Brain microvascular endothelial cell (primary cell): ENCODE measurements around the gene NRCAM.

ENCODE experiments used
- DNase-seq: peaks from one replicate; pipeline ENCODE4 v3.0.0-alpha.2; 2020
- H3K27ac ChIP-seq: fragments of 250-450 bp; sonication (Bioruptor Pico); 2 replicates; pipeline ENCODE4 v1.5.1; 2020; ENCODE audit warnings: mild to moderate bottlenecking, moderate library complexity
- H3K27me3 ChIP-seq: fragments of 250-450 bp; sonication (Bioruptor Pico); replicated peaks from 2 replicates; pipeline ENCODE4 v1.5.1; 2020; ENCODE audit warnings: mild to moderate bottlenecking
- H3K36me3 ChIP-seq: fragments of 250-450 bp; sonication (Bioruptor Pico); replicated peaks from 2 replicates; pipeline ENCODE4 v1.5.1; 2020; ENCODE audit warnings: mild to moderate bottlenecking
- H3K4me3 ChIP-seq: 2 replicates; pipeline ENCODE4 v1.5.1; 2011; ENCODE audit warnings: low read depth, mild to moderate bottlenecking, control low read depth, low read length, moderate library complexity
- in situ Hi-C: cut with HindIII; loops from 2 replicates; pipeline ENCODE4 v1.10.0; 2017; ENCODE audit warnings: low sequenced_read_pairs, low pct_ligation_motif_present
- TF ChIP-seq, protein P1 (sequence below): IDR thresholded peaks from 2 replicates; pipeline ENCODE4 v1.5.1; 2011; ENCODE audit warnings: low read depth, mild to moderate bottlenecking, moderate library complexity, low read length, control low read depth, inconsistent platforms; ENCODE audit errors: missing control alignments

NRCAM gene

DNA sequence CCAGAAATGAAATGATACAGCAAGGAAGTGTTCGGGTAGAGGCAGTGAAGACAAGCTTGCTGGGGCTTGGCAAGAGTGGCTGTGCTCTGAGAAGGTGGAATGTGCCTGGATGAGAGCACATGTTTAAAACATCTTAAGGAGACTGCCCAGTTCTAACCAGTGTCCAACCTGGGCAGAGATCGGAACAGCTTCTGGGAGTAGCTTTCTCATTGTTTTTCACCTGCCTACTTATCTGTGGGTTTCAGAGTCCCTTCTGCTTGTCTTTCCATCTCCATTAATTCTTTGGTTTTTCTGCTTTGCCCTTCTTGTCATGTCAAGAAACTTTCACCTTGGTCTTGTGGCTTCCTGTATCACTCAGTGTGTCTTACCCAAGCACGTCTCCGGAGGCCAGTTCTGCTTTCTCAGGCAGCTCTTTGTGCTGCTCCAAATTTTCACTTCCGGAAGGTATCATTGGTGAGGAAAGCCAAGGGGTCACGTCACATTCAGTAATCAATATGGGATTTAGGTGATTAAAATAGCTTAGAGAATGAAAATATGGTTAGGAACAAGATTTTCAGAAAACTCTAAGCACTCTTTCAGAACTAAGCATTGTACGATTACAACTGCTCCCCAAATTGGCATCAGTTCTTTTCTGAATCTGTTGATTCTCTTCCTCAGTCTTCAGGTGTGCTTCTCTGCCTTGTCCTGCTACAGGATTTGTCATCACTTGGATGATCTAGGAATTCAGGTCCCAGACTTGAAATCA lies 320.6 kb downstream of the NRCAM start:
- Histone ChIP-seq H3K27me3 (no peaks in the 10 kb centered on the region), H3K27ac (no peak overlapping the region), H3K36me3 (no peaks in the 10 kb centered on the region), H3K4me3 (no peak overlapping the region)
- DNase-seq = no peak
- in situ Hi-C loops = loop anchor here (25.0 kb wide), 1 partner anchor 123 kb away; the partner anchor contains the start of gene LAMB1
- TF ChIP-seq, protein P1, sequence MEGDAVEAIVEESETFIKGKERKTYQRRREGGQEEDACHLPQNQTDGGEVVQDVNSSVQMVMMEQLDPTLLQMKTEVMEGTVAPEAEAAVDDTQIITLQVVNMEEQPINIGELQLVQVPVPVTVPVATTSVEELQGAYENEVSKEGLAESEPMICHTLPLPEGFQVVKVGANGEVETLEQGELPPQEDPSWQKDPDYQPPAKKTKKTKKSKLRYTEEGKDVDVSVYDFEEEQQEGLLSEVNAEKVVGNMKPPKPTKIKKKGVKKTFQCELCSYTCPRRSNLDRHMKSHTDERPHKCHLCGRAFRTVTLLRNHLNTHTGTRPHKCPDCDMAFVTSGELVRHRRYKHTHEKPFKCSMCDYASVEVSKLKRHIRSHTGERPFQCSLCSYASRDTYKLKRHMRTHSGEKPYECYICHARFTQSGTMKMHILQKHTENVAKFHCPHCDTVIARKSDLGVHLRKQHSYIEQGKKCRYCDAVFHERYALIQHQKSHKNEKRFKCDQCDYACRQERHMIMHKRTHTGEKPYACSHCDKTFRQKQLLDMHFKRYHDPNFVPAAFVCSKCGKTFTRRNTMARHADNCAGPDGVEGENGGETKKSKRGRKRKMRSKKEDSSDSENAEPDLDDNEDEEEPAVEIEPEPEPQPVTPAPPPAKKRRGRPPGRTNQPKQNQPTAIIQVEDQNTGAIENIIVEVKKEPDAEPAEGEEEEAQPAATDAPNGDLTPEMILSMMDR = no peak

DNA sequence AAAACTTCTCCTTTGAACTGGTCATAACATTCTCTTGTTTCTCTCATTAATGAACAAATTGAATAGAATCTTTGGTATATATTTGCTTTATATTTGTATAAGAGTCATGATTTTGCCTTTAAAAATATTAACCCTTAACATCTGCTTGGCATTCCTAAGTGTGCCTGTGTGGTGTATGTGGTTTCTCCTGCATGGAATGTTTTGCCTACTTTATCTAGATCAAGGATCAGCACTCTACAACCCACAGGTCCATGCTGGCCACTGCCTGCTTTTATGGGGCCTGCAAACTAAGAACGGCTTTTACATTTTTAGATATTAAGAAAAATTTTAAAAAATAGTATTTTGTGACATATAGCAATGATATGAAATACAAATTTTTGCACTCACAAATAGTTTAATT lies 321.8 kb downstream of the NRCAM start:
- in situ Hi-C loops = loop anchor here (25.0 kb wide), 1 partner anchor 122 kb away; the partner anchor contains the start of gene LAMB1
- H3K27ac ChIP-seq = no peak overlapping the region

DNA sequence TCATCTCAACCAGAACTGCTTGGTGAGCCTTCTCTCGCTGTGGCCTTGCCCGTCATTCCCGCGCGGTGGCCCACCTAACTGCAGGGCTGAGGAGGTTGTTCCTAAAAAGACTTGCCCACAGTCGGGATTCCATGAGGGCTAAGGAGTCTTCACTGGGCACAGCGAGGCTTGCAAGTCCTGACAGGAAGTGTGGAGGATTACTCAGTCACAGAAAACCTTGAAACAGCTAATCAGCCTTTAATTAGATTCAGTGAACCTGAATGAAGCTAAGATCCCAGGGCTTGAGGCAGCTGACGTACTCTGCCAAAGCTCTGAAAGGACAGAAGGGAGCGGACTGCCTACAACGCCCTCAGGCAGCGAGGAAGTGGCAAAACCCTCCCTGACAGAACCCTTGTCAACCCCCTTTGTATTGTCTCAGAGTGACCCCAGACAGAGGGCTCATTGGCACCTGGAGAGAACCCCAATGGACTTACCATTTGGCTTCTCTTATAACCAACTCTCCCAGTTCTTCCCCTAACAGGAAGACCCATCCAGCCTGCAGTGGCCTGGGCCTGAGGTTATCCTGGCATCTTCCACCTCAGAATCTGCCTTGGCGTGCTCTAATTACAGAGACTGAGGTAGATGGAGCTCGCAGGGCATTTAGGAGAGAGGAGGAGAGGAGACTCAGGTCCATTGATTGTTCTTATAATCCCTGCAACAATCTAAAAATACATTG lies 323.5 kb downstream of the NRCAM start:
- in situ Hi-C loops = loop anchor here (25.0 kb wide), 1 partner anchor 120 kb away; the partner anchor contains the start of gene LAMB1
- no peaks in the 10 kb centered on the region for H3K36me3 ChIP-seq
- no peak for DNase-seq
- H3K4me3 ChIP-seq = no peak overlapping the region
- no peak overlapping the region for H3K27ac ChIP-seq
- TF ChIP-seq, protein P1 = no peak
- no peaks in the 10 kb centered on the region for H3K27me3 ChIP-seq

More for the DNA sequence above, 321.8 kb downstream of the NRCAM start:
- Histone ChIP-seq H3K4me3 (no peak overlapping the region), H3K36me3 (no peaks in the 10 kb centered on the region), H3K27me3 (no peaks in the 10 kb centered on the region)
- no peak for DNase-seq
- TF ChIP-seq, protein P1 = no peak

DNA sequence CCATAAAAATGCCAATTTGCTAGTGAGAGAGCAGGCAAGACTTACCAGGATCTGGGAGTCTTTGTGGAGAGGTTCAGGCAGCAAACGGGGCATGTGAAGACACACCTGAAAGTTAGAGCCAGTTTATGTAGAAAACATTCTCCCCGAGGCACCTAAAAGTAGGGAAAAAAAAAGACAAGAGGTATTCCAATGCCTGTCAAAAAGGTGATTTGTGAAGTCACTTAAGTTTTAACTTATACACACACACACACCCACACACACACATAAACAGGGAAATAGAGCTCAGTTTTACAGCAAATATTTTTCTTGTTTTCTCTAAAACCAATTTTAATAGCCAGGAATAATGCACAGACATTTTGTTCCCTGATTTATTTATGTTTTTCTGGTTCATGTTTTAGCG lies 326.0 kb downstream of the NRCAM start, which contains the start of gene LAMB4:
LAMB4 (minus strand) TSS at position 101 of the 400 bp plus-strand sequence. CDS start 7,197 bp downstream, outside the sequence.
- in situ Hi-C loops = loop anchor here (25.0 kb wide), 1 partner anchor 118 kb away; the partner anchor contains the start of gene LAMB1
- Histone ChIP-seq H3K36me3 (no peaks in the 10 kb centered on the region), H3K27ac (no peak within 1 kb of the TSS), H3K4me3 (no peak within 1 kb of the TSS), H3K27me3 (no peaks in the 10 kb centered on the region)
- no peak for DNase-seq
- TF ChIP-seq, protein P1 = no peak

DNA sequence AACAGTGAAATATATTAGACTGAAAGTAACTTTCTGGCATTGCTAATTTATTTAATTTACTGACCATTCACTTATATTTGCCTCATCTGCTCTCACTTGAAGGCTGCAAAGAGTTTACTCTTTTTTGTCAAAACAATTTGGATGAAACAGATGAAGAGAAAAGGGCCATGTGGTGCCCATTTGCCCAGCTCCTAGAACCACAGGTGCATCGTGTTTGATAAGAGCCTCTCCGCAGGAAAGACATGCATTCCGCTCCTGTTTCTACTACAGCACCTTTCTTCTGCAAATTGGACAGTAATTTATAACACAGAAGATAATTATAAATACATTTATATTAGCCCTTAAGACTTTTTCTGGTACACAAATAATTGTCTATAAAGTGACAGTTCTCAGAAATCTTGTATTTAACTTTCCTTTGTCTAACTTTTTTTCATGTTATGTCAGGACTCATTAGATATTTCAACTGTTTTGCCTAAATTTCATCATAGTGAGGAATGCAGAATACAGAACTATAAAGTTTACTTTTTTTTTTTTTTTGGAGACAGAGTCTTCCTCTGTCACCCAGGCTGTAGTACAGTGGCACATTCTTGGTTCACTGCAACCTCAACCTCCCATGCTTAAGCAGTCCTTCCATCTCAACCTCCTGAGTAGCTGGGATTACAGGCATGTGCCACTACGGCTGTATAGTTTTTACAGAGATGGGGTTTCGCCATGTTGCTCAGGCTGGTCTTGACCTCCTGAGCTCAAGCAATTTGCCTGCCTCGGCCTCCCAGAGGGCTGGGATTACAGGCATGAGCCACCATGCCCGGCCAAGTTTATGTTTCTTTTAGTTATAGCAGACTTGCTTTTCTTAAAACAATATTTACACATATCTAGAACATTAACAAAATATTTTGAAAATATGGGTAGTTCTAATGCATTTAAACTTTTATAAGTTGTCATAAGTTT lies 326.9 kb downstream of the NRCAM start:
- no peaks in the 10 kb centered on the region for H3K36me3 ChIP-seq
- no peak for DNase-seq
- H3K4me3 ChIP-seq = no peak overlapping the region
- H3K27me3 ChIP-seq = no peaks in the 10 kb centered on the region
- TF ChIP-seq, protein P1 = no peak
- H3K27ac ChIP-seq = no peak overlapping the region
- in situ Hi-C loops = loop anchor here (25.0 kb wide), 1 partner anchor 117 kb away; the partner anchor contains the start of gene LAMB1
